CD14-positive monocyte (primary cell): ENCODE data around the gene IFNG. TPM values are rescaled to one million over a fixed set of nuclear protein-coding genes. Genes with fewer than 3 reads are reported as not detected.

Source experiments
- DNase-seq, 3 donors: peaks; one replicate each; pipeline ENCODE4 v3.0.0-alpha.2; 2011 to 2022
- H2AFZ ChIP-seq: 2 replicates; pipeline ENCODE4 v1.6.0; 2012; ENCODE audit warnings: mild to moderate bottlenecking, low read depth, low read length, inconsistent platforms; ENCODE audit not compliant: insufficient read depth, poor library complexity, severe bottlenecking
- H3K27ac ChIP-seq, 2 donors: 1 replicate in 1 of 2; 2 replicates in 1 of 2; pipeline ENCODE4 v1.5.1; 2012 to 2013; ENCODE audit warnings: low read length in 2 of 2, control low read depth in 1 of 2, inconsistent platforms in 1 of 2, low read depth in 1 of 2, mild to moderate bottlenecking in 1 of 2
- H3K27me3 ChIP-seq, 2 donors: one replicate each; pipeline versions ENCODE4 v1.6.0 to v1.6.1; 2011 to 2013; ENCODE audit warnings: low read length in 2 of 2; ENCODE audit not compliant: control insufficient read depth in 2 of 2, insufficient read depth in 2 of 2
- H3K36me3 ChIP-seq, 2 donors: replicated peaks in 1 of 2; 1 replicate in 1 of 2; 2 replicates in 1 of 2; pipeline versions ENCODE4 v1.5.1 to v1.6.1; 2012 to 2013; ENCODE audit warnings: low read length in 2 of 2, control low read depth in 1 of 2, inconsistent platforms in 1 of 2, mild to moderate bottlenecking in 1 of 2; ENCODE audit not compliant: insufficient read depth in 2 of 2, control insufficient read depth in 1 of 2
- H3K4me1 ChIP-seq, 2 donors: 1 replicate in 1 of 2; 2 replicates in 1 of 2; pipeline versions ENCODE4 v1.5.1 to v1.6.1; 2012 to 2013; ENCODE audit warnings: low read length in 2 of 2, control low read depth in 1 of 2, inconsistent platforms in 1 of 2, mild to moderate bottlenecking in 1 of 2, moderate library complexity in 1 of 2; ENCODE audit not compliant: insufficient read depth in 2 of 2, control insufficient read depth in 1 of 2
- H3K4me2 ChIP-seq: replicated peaks from 2 replicates; pipeline ENCODE3; 2012; ENCODE audit warnings: low read length, moderate library complexity, mild to moderate bottlenecking; ENCODE audit not compliant: poor library complexity, severe bottlenecking; ENCODE audit errors: extremely low read depth
- H3K4me3 ChIP-seq, 3 experiments: fragments of 200-600 bp in 1 of 3; sonication (generic) in 1 of 3; replicated peaks in 1 of 3; 1 replicate in 2 of 3; 2 replicates in 1 of 3; pipeline ENCODE4 v1.5.1; 2011 to 2013; ENCODE audit warnings: low read length in 3 of 3, mild to moderate bottlenecking in 3 of 3, control low read depth in 2 of 3, low read depth in 2 of 3, inconsistent platforms in 1 of 3, moderate library complexity in 1 of 3
- H3K79me2 ChIP-seq: 2 replicates; pipeline ENCODE4 v1.6.0; 2012; ENCODE audit warnings: mild to moderate bottlenecking, control low read depth, inconsistent platforms, low read length, moderate library complexity; ENCODE audit not compliant: insufficient read depth
- H3K9ac ChIP-seq: 2 replicates; pipeline ENCODE4 v1.6.0; 2017; ENCODE audit warnings: low read length, mild to moderate bottlenecking; ENCODE audit not compliant: insufficient read depth, poor library complexity, severe bottlenecking
- H3K9me3 ChIP-seq, 2 donors: replicated peaks in 1 of 2; 1 replicate in 1 of 2; 2 replicates in 1 of 2; pipeline versions ENCODE4 v1.5.1 to v1.6.1; 2012 to 2013; ENCODE audit warnings: low read length in 2 of 2, control low read depth in 1 of 2; ENCODE audit not compliant: control insufficient read depth in 1 of 2, insufficient read depth in 1 of 2
- H4K20me1 ChIP-seq: 2 replicates; pipeline ENCODE4 v1.6.0; 2012; ENCODE audit warnings: mild to moderate bottlenecking, low read length, control low read depth, moderate library complexity; ENCODE audit not compliant: insufficient read depth
- H3K27ac Mint-ChIP-seq, 7 donors: one replicate each; pipeline ENCODE4 v1.8.0; 2020; ENCODE audit warnings: mild to moderate bottlenecking in 7 of 7, mixed read lengths in 7 of 7, moderate library complexity in 6 of 7, inconsistent platforms in 2 of 7
- H3K27me3 Mint-ChIP-seq, 3 donors: one replicate each; pipeline ENCODE4 v1.8.0; 2021 to 2022; ENCODE audit warnings: low read depth in 3 of 3, mild to moderate bottlenecking in 3 of 3, mixed read lengths in 3 of 3, moderate library complexity in 3 of 3, inconsistent platforms in 1 of 3
- H3K36me3 Mint-ChIP-seq, 2 donors: one replicate each; pipeline ENCODE4 v1.8.0; 2020; ENCODE audit warnings: mixed read lengths in 2 of 2, inconsistent platforms in 1 of 2, mild to moderate bottlenecking in 1 of 2
- H3K4me1 Mint-ChIP-seq: one replicate; pipeline ENCODE4 v1.8.0; 2020; ENCODE audit warnings: mild to moderate bottlenecking, mixed read lengths
- H3K4me3 Mint-ChIP-seq, 2 donors: one replicate each; pipeline ENCODE4 v1.8.0; 2020; ENCODE audit warnings: mild to moderate bottlenecking in 2 of 2, mixed read lengths in 2 of 2, moderate library complexity in 1 of 2
- H3K9me3 Mint-ChIP-seq, 7 donors: one replicate each; pipeline ENCODE4 v1.8.0; 2020 to 2022; ENCODE audit warnings: mixed read lengths in 7 of 7, mild to moderate bottlenecking in 6 of 7, moderate library complexity in 6 of 7, inconsistent platforms in 2 of 7
- WGBS: methylation state at CpG from one replicate; pipeline ENCODE4 v1.1.5; 2013; ENCODE audit warnings: missing lambda C conversion rate; ENCODE audit not compliant: insufficient coverage; 5-methylcytosine and 5-hydroxymethylcytosine counted together
- intact Hi-C, 2 donors: fragments of 100-400 bp; cut with micrococcal nuclease; formaldehyde crosslinking; loops; one replicate each; pipeline versions ENCODE4 v1.15.0 to v1.15.1; 2023
- polyA plus RNA-seq, 3 donors: library from polyadenylated mRNA; depleted of rRNA in 1 of 3; unstranded in 2 of 3; stranded (reverse) in 1 of 3; fragments of 300-500 nt in 2 of 3; fragments of >200 nt in 1 of 3; fragmentation: Illumina TruSeq in 2 of 3; gene quantifications; 1 replicate in 2 of 3; 2 replicates in 1 of 3; pipeline ENCODE4 v1.2.3, GENCODE V29; 2012 to 2021
- TF ChIP-seq, protein P1 (sequence below): fragments of 200-600 bp; IDR thresholded peaks from one replicate; pipeline ENCODE4 v1.8.0; 2022; ENCODE audit warnings: antibody characterized with exemption, mild to moderate bottlenecking

IFNG gene
- polyA plus RNA-seq, 3 donors, result not detected

GRCh38 chr12:68190301-68190700 is 30.8 kb upstream of the IFNG start:
- no peaks in the 10 kb centered on the region for H3K36me3 Mint-ChIP-seq
- no peak overlapping the region for H3K4me3 Mint-ChIP-seq
- Histone ChIP-seq H3K4me3 (no peak overlapping the region), H3K79me2 (no peaks in the 10 kb centered on the region), H3K27me3 (no peaks in the 10 kb centered on the region), H3K9ac (no peak overlapping the region), H3K4me2 (no peak overlapping the region), H3K4me1 (no peaks in the 10 kb centered on the region), H4K20me1 (no peaks in the 10 kb centered on the region), H2AFZ (no peak overlapping the region), H3K9me3 (no peaks in the 10 kb centered on the region), H3K27ac (no peak overlapping the region), H3K36me3 (no peaks in the 10 kb centered on the region)
- TF ChIP-seq, protein P1, sequence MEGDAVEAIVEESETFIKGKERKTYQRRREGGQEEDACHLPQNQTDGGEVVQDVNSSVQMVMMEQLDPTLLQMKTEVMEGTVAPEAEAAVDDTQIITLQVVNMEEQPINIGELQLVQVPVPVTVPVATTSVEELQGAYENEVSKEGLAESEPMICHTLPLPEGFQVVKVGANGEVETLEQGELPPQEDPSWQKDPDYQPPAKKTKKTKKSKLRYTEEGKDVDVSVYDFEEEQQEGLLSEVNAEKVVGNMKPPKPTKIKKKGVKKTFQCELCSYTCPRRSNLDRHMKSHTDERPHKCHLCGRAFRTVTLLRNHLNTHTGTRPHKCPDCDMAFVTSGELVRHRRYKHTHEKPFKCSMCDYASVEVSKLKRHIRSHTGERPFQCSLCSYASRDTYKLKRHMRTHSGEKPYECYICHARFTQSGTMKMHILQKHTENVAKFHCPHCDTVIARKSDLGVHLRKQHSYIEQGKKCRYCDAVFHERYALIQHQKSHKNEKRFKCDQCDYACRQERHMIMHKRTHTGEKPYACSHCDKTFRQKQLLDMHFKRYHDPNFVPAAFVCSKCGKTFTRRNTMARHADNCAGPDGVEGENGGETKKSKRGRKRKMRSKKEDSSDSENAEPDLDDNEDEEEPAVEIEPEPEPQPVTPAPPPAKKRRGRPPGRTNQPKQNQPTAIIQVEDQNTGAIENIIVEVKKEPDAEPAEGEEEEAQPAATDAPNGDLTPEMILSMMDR, result no peak
- H3K27me3 Mint-ChIP-seq, result peaks cover 1 to 2% (median 1%) of the 10 kb centered on the region in 3 donors
- no peaks in the 10 kb centered on the region for H3K4me1 Mint-ChIP-seq
- H3K27ac Mint-ChIP-seq, result no peak overlapping the region
- no peak for DNase-seq
- intact Hi-C loops, result no loop called here
- H3K9me3 Mint-ChIP-seq, result no peaks in the 10 kb centered on the region

GRCh38 chr12:68189821-68190242 is 30.3 kb upstream of the IFNG start:
- H3K27ac ChIP-seq, result no peak overlapping the region
- no peaks in the 10 kb centered on the region for H3K79me2 ChIP-seq
- no peaks in the 10 kb centered on the region for H3K9me3 Mint-ChIP-seq
- no peaks in the 10 kb centered on the region for H3K36me3 Mint-ChIP-seq
- no peak overlapping the region for H3K9ac ChIP-seq
- no peaks in the 10 kb centered on the region for H3K4me1 Mint-ChIP-seq
- 80% methylated on average over 1 of the region's 4 CpGs for WGBS
- H3K27me3 Mint-ChIP-seq, result peaks cover 1 to 2% (median 1%) of the 10 kb centered on the region in 3 donors
- H3K27ac Mint-ChIP-seq, result no peak overlapping the region
- TF ChIP-seq, protein P1, result no peak
- no peaks in the 10 kb centered on the region for H3K9me3 ChIP-seq
- H3K4me2 ChIP-seq, result no peak overlapping the region
- no peaks in the 10 kb centered on the region for H3K4me1 ChIP-seq
- H4K20me1 ChIP-seq, result no peaks in the 10 kb centered on the region
- intact Hi-C loops, result no loop called here
- H3K27me3 ChIP-seq, result no peaks in the 10 kb centered on the region
- H3K4me3 Mint-ChIP-seq, result no peak overlapping the region
- H2AFZ ChIP-seq, result no peak overlapping the region
- no peak for DNase-seq
- no peak overlapping the region for H3K4me3 ChIP-seq
- no peaks in the 10 kb centered on the region for H3K36me3 ChIP-seq
